Parathyroid adenoma (tissue), 2 donors: ENCODE results near the gene FBH1.

Source experiments
- H2AFZ ChIP-seq: fragments of 300-600 bp; sonication (generic); one replicate; pipeline ENCODE4 v1.7.0; 2017; ENCODE audit warnings: antibody characterized with exemption, mild to moderate bottlenecking
- H3K27ac ChIP-seq: fragments of 300-600 bp; sonication (generic); one replicate; pipeline ENCODE4 v1.7.0; 2017
- H3K27me3 ChIP-seq: fragments of 300-600 bp; sonication (generic); one replicate; pipeline ENCODE4 v1.7.0; 2017; ENCODE audit warnings: low read length; ENCODE audit not compliant: control insufficient read depth, insufficient read depth
- H3K36me3 ChIP-seq: fragments of 300-600 bp; sonication (generic); one replicate; pipeline ENCODE4 v1.7.0; 2017; ENCODE audit warnings: low read length; ENCODE audit not compliant: control insufficient read depth, insufficient read depth
- H3K4me1 ChIP-seq: fragments of 300-600 bp; sonication (generic); one replicate; pipeline ENCODE4 v1.7.0; 2017; ENCODE audit warnings: control low read depth
- H3K4me2 ChIP-seq: fragments of 300-600 bp; sonication (generic); one replicate; pipeline ENCODE4 v1.7.0; 2017; ENCODE audit warnings: low read length
- H3K4me3 ChIP-seq: fragments of 300-600 bp; sonication (generic); one replicate; pipeline ENCODE4 v1.7.0; 2017; ENCODE audit warnings: low read depth, low read length
- H3K79me2 ChIP-seq: fragments of 300-600 bp; sonication (generic); one replicate; pipeline ENCODE4 v1.7.0; 2017; ENCODE audit warnings: control low read depth
- H3K9ac ChIP-seq: fragments of 300-600 bp; sonication (generic); one replicate; pipeline ENCODE4 v1.7.0; 2017; ENCODE audit warnings: mild to moderate bottlenecking
- H3K9me3 ChIP-seq: fragments of 300-600 bp; sonication (generic); one replicate; pipeline ENCODE4 v1.7.0; 2017; ENCODE audit warnings: low read length; ENCODE audit not compliant: control insufficient read depth
- CTCF ChIP-seq: fragments of 300-600 bp; sonication (generic); IDR thresholded peaks from one replicate; pipeline ENCODE4 v1.7.0; 2017; ENCODE audit warnings: antibody characterized with exemption, mild to moderate bottlenecking
- donor health status: primary hyperparathyroidism.

Gene FBH1

DNA sequence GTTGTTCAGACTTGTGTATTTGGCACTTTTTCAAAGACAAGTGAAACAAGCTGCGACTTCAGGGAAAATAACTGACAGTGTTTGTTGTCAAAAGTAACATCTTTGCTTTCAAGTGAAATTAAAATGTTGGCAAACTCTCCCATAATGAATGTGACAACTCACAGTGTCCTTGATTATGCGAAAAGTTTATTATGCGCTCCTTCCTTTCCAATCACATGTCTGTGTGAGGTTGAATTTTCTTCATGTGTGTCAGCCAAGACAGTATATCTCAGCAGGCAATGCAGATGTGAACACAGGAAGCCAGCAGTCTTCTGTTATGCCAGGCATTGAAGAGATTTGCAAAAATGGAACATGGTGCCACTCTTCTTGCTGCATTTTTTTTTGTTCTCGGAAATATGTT lies 28.7 kb downstream of the FBH1 start:
- Histone ChIP-seq H3K79me2 (no peaks in the 10 kb centered on the region), H2AFZ (no peak overlapping the region), H3K4me1 (no peaks in the 10 kb centered on the region), H3K9me3 (no peaks in the 10 kb centered on the region), H3K4me3 (no peak overlapping the region), H3K9ac (no peak overlapping the region), H3K36me3 (no peaks in the 10 kb centered on the region), H3K4me2 (no peak overlapping the region), H3K27ac (no peak overlapping the region), H3K27me3 (no peaks in the 10 kb centered on the region)
- no peak for TF ChIP-seq CTCF

DNA sequence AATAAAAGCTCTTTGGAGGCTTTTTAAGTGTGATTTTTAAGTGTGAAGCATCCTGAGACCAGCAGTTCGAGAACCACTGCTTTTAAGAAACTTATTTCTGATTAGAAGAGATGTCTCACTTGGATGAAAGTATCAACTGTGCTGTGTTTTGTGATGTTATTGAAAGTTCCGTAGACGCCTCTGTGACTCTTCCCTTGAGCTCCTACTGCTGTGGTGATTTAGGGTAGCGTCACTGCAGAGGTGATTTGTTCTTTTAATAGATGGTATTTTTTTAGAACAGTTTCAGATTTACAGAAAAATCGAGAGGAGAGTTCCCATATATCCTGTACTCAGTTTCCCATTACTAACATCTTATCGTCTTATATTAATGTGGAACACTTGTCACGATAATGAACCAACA lies 29.5 kb downstream of the FBH1 start:
- Histone ChIP-seq H3K9me3 (no peaks in the 10 kb centered on the region), H3K27me3 (no peaks in the 10 kb centered on the region), H3K79me2 (no peaks in the 10 kb centered on the region), H3K4me3 (no peak overlapping the region), H3K36me3 (no peaks in the 10 kb centered on the region), H3K4me2 (no peak overlapping the region), H3K27ac (no peak overlapping the region), H3K9ac (no peak overlapping the region), H2AFZ (no peak overlapping the region), H3K4me1 (no peaks in the 10 kb centered on the region)
- TF ChIP-seq CTCF = no peak

- Histone ChIP-seq H3K4me3 (no peak overlapping the region), H3K9ac (no peak overlapping the region), H2AFZ (no peak overlapping the region), H3K9me3 (no peaks in the 10 kb centered on the region), H3K4me1 (no peaks in the 10 kb centered on the region), H3K36me3 (no peaks in the 10 kb centered on the region), H3K27ac (no peak overlapping the region), H3K27me3 (no peaks in the 10 kb centered on the region), H3K4me2 (no peak overlapping the region), H3K79me2 (no peaks in the 10 kb centered on the region)
- no peak for TF ChIP-seq CTCF
These were observed 31.7 kb downstream of the FBH1 start for GRCh38 chr10:5921746-5922145.

GRCh38 chr10:5924889-5925288 lies 34.8 kb downstream of the FBH1 start:
- no peak for TF ChIP-seq CTCF
- no peaks in the 10 kb centered on the region for H3K9me3 ChIP-seq
- H3K27ac ChIP-seq = no peak overlapping the region
- H3K27me3 ChIP-seq = no peaks in the 10 kb centered on the region
- H3K36me3 ChIP-seq = no peaks in the 10 kb centered on the region
- H2AFZ ChIP-seq = no peak overlapping the region
- H3K9ac ChIP-seq = no peak overlapping the region
- no peaks in the 10 kb centered on the region for H3K4me1 ChIP-seq
- H3K4me2 ChIP-seq = no peak overlapping the region
- H3K4me3 ChIP-seq = no peak overlapping the region
- no peaks in the 10 kb centered on the region for H3K79me2 ChIP-seq

- H3K79me2 ChIP-seq = no peaks in the 10 kb centered on the region
- H3K27ac ChIP-seq = no peak overlapping the region
- TF ChIP-seq CTCF = no peak
- no peaks in the 10 kb centered on the region for H3K4me1 ChIP-seq
- H3K36me3 ChIP-seq = no peaks in the 10 kb centered on the region
- no peak overlapping the region for H3K4me3 ChIP-seq
- no peak overlapping the region for H2AFZ ChIP-seq
- H3K27me3 ChIP-seq = no peaks in the 10 kb centered on the region
- H3K9me3 ChIP-seq = no peaks in the 10 kb centered on the region
- H3K4me2 ChIP-seq = no peak overlapping the region
- no peak overlapping the region for H3K9ac ChIP-seq
These were observed 37.3 kb downstream of the FBH1 start for GRCh38 chr10:5927306-5927705.
